Measurements from ENCODE around the gene FBXW10.
"Not testable (repeated sequence)": the region's sequence is repeated elsewhere in the genome, so short reads cannot be mapped to it uniquely, and the experiment has no call there.

DNA sequence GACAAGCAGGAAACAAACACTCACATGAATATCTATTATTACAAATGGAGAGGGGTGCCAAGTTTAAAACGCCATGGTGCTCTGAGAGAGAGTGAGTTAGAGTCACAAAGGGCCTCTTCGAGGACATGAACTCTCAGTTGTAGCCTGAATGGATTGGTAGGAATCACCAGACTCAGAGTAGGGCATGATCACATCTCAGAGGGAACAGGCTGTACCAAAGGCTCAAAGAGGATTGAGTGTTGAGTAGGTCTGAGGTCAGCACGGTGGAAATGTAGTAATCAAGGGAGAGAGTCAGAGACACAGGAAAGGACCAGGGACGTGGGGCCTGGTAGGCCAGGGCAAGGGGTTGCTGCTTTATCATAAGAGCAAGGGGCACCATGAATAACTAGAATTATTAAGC lies 10.5 kb upstream of the FBXW10 start:
- TF ChIP-seq, protein P1, sequence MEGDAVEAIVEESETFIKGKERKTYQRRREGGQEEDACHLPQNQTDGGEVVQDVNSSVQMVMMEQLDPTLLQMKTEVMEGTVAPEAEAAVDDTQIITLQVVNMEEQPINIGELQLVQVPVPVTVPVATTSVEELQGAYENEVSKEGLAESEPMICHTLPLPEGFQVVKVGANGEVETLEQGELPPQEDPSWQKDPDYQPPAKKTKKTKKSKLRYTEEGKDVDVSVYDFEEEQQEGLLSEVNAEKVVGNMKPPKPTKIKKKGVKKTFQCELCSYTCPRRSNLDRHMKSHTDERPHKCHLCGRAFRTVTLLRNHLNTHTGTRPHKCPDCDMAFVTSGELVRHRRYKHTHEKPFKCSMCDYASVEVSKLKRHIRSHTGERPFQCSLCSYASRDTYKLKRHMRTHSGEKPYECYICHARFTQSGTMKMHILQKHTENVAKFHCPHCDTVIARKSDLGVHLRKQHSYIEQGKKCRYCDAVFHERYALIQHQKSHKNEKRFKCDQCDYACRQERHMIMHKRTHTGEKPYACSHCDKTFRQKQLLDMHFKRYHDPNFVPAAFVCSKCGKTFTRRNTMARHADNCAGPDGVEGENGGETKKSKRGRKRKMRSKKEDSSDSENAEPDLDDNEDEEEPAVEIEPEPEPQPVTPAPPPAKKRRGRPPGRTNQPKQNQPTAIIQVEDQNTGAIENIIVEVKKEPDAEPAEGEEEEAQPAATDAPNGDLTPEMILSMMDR (conservative IDR thresholded peaks at IDR 0.05; ENCODE audit: low read depth, low read length), result not testable (repeated sequence)
- not testable (repeated sequence) for TF ChIP-seq EZH2 (IDR thresholded peaks at IDR 0.05; ENCODE audit: borderline replicate concordance, low read depth, low read length, poor library complexity, severe bottlenecking)

Data from A673 (cell line).